Gastroesophageal sphincter (tissue), 4 donors: ENCODE measurements around the gene RPS6KB2. TPM values are rescaled to one million over a fixed set of nuclear protein-coding genes. Genes with fewer than 3 reads are reported as not detected.

ENCODE experiments used
- ATAC-seq: fragments of 150-250 bp; one replicate; pipeline ENCODE4 v1.9.1; 2016; ENCODE audit warnings: mild to moderate bottlenecking, moderate library complexity
- H3K27ac ChIP-seq, 4 donors: fragments of 200-600 bp; sonication (generic) in 3 of 4; 1 replicate in 3 of 4; 2 replicates in 1 of 4; pipeline ENCODE4 v1.5.1; 2016 to 2019
- H3K27me3 ChIP-seq: fragments of 200-600 bp; sonication (generic); one replicate; pipeline ENCODE4 v1.5.1; 2019
- H3K36me3 ChIP-seq, 2 donors: fragments of 200-600 bp; sonication (generic); one replicate each; pipeline ENCODE4 v1.5.1; 2019; ENCODE audit warnings: control low read depth in 1 of 2
- H3K4me1 ChIP-seq, 3 donors: fragments of 200-600 bp; sonication (generic); 1 replicate in 2 of 3; 2 replicates in 1 of 3; pipeline ENCODE4 v1.5.1; 2016 to 2019; ENCODE audit warnings: control low read depth in 2 of 3
- H3K4me3 ChIP-seq, 2 donors: fragments of 200-600 bp; sonication (generic); one replicate each; pipeline ENCODE4 v1.5.1; 2019; ENCODE audit warnings: mild to moderate bottlenecking in 1 of 2, moderate library complexity in 1 of 2
- H3K9me3 ChIP-seq, 3 donors: fragments of 200-600 bp; sonication (generic); one replicate each; pipeline ENCODE4 v1.5.1; 2017 to 2019; ENCODE audit warnings: control low read depth in 2 of 3
- EP300 ChIP-seq: sonication (generic); formaldehyde crosslinking; IDR thresholded peaks from one replicate; pipeline ENCODE4 v1.6.1; 2017; ENCODE audit warnings: antibody characterized with exemption, mild to moderate bottlenecking
- POLR2A ChIP-seq, 2 donors: fragments of 450-650 bp; IDR thresholded peaks; one replicate each; pipeline ENCODE4 v1.6.1; 2017; ENCODE audit warnings: antibody characterized with exemption in 2 of 2, mild to moderate bottlenecking in 2 of 2, moderate library complexity in 1 of 2
- POLR2AphosphoS5 ChIP-seq: sonication (generic); formaldehyde crosslinking; IDR thresholded peaks from one replicate; pipeline ENCODE4 v1.6.1; 2017; ENCODE audit warnings: antibody characterized with exemption
- WGBS, 2 donors: methylation state at CpG; one replicate each; pipeline ENCODE4 v1.1.5; 2018; ENCODE audit warnings: low coverage in 1 of 2; 5-methylcytosine and 5-hydroxymethylcytosine counted together
- total RNA-seq, 4 donors: library from RNA; depleted of rRNA; stranded (reverse); fragments of >200 nt; gene quantifications; one replicate each; pipeline ENCODE4 v1.1.0, GENCODE V29; 2016
- TF ChIP-seq, protein P1 (sequence below), 4 experiments: fragments of 200-600 bp in 2 of 4; fragments of 450-650 bp in 2 of 4; sonication (generic) in 1 of 4; IDR thresholded peaks; one replicate each; pipeline ENCODE4 v1.5.1; 2017 to 2019; ENCODE audit warnings: antibody characterized with exemption in 4 of 4, mild to moderate bottlenecking in 2 of 4, moderate library complexity in 2 of 4

The RPS6KB2 gene
- total RNA-seq, 4 donors from 2014 or later = 35.8 to 49.7 (median 45.6) TPM

DNA sequence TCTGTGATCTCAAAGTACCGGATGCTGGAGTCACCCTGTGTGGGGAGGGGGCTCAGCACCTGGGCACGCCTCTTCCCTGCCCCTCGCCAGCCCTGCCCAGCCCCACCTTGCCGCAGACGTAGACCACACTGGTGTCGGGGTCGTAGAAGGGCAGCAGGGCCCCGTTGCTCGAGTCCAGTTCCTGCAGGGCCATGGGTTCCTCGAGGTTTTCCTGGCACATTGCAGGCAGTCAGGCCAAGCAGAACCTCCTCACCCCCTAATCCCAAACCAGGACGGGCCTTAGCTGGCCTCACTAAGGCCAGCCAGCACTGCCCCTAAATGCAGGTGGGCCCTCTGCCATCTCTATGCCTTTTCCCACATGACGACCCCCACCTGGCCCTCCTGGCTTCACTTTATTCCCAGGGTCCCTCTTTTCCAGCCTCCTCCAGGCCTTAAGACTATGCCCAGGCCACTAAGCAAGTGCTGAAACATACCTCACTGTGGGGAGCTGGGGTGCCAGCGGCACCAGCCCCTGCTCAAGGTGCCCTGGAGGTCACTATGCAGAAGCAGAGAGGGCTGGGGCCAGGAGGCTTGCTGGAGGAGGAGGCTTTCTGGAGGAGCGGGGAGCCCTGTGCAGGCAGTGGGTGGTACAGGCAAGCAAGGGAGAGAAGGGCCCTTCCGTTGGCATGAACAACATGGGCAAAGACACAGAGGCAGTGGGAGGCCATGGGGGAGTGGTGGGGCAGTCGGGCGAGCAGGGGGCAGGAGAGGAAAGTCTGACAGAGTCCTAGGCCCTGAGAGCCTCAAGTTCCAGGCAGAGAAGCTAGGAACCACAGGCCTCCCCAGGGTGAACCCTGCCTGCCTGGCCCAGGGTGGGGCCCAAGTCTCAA, 12.2 kb downstream of the RPS6KB2 start:
- no peak overlapping the region for H3K4me3 ChIP-seq
- 70 to 72% methylated on average over 2 to 4 of the region's 17 CpGs for WGBS, 2 donors
- H3K27ac ChIP-seq = peak overlapping the region in 3 of 4 donors; percentile 50 to 66 (median 60)
- TF ChIP-seq, protein P1, sequence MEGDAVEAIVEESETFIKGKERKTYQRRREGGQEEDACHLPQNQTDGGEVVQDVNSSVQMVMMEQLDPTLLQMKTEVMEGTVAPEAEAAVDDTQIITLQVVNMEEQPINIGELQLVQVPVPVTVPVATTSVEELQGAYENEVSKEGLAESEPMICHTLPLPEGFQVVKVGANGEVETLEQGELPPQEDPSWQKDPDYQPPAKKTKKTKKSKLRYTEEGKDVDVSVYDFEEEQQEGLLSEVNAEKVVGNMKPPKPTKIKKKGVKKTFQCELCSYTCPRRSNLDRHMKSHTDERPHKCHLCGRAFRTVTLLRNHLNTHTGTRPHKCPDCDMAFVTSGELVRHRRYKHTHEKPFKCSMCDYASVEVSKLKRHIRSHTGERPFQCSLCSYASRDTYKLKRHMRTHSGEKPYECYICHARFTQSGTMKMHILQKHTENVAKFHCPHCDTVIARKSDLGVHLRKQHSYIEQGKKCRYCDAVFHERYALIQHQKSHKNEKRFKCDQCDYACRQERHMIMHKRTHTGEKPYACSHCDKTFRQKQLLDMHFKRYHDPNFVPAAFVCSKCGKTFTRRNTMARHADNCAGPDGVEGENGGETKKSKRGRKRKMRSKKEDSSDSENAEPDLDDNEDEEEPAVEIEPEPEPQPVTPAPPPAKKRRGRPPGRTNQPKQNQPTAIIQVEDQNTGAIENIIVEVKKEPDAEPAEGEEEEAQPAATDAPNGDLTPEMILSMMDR (IDR thresholded peaks at IDR 0.05) = no peak
- TF ChIP-seq POLR2AphosphoS5 (no peak), EP300 (no peak), POLR2A (IDR thresholded peaks at IDR 0.05) (no peak)
- no peaks in the 10 kb centered on the region for H3K9me3 ChIP-seq
- ATAC-seq = no peak
- H3K4me1 ChIP-seq = peaks cover 0 to 75% (median 15%) of the 10 kb centered on the region in 3 donors
- H3K27me3 ChIP-seq = no peaks in the 10 kb centered on the region
- peaks cover 0 to 63% of the 10 kb centered on the region in 2 donors for H3K36me3 ChIP-seq

GRCh38 chr11:67441098-67441563, 12.8 kb downstream of the RPS6KB2 start:
- Histone ChIP-seq H3K4me1 (peaks cover 0 to 68% (median 15%) of the 10 kb centered on the region in 3 donors), H3K4me3 (no peak overlapping the region), H3K27ac (peak overlapping the region in 3 of 4 donors; percentile 50 to 66 (median 60)), H3K36me3 (peaks cover 0 to 57% of the 10 kb centered on the region in 2 donors), H3K9me3 (no peaks in the 10 kb centered on the region), H3K27me3 (no peaks in the 10 kb centered on the region)
- WGBS, 2 donors = 77% methylated on average over 3 of the region's 21 CpGs; no CpG with 5 or more reads in 1 of the 2 donors
- no peak for ATAC-seq
- TF ChIP-seq POLR2A (IDR thresholded peaks at IDR 0.05) (no peak), POLR2AphosphoS5 (no peak), EP300 (no peak)
- TF ChIP-seq, protein P1 (IDR thresholded peaks at IDR 0.05) = no peak

DNA sequence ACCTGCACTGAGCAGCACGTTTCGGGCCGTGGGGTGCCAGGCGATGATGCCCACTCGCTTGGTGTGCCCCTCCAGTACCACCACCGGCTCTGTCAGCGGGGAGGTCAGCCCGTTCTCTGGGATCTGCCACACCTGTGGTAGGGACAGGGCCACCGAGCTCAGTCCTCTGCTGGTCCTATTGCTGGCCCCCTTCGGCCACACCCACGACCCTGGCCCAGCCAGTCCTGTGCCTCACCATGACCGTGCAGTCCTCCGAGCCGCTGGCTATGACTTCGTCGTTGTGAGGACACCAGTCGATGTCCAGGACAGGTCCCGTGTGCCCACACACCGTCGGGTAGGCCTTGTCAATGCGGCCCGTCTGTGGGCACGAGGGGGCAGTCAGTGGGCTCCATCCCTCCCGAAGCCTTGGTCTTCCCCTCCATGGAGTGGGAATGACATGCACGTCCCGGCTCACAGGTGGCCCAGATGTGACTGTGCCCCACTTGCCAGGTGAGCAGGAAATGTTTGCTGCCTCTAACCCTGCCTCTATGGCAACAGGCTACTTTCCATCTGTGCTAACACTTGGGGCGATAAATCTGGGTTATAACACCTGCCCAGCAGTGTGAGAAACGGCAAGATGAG, 13.5 kb downstream of the RPS6KB2 start:
- Histone ChIP-seq H3K27me3 (no peaks in the 10 kb centered on the region), H3K9me3 (no peaks in the 10 kb centered on the region), H3K27ac (peak overlapping the region in 3 of 4 donors; percentile 96 to 99 (median 96)), H3K4me3 (no peak overlapping the region), H3K4me1 (peaks cover 0 to 62% (median 15%) of the 10 kb centered on the region in 3 donors), H3K36me3 (peaks cover 0 to 54% of the 10 kb centered on the region in 2 donors)
- TF ChIP-seq EP300 (no peak), POLR2A (IDR thresholded peaks at IDR 0.05) (no peak), POLR2AphosphoS5 (no peak)
- TF ChIP-seq, protein P1 (IDR thresholded peaks at IDR 0.05) = no peak
- ATAC-seq = no peak
- WGBS, 2 donors = no CpG with 5 or more reads among the region's 28 CpGs

- H3K9me3 ChIP-seq = no peaks in the 10 kb centered on the region
- peak overlapping the region; percentile 75 to 92 for H3K4me3 ChIP-seq
- TF ChIP-seq EP300 = no peak
- no peak for TF ChIP-seq POLR2AphosphoS5
- TF ChIP-seq, protein P1 (IDR thresholded peaks at IDR 0.05) = no peak
- no peak for TF ChIP-seq POLR2A (IDR thresholded peaks at IDR 0.05)
- WGBS, 2 donors = 10% methylated on average over 2 of the region's 45 CpGs; no CpG with 5 or more reads in 1 of the 2 donors
- peaks cover 0 to 55% (median 15%) of the 10 kb centered on the region in 3 donors for H3K4me1 ChIP-seq
- peak overlapping the region; percentile 82 to 99 (median 96) for H3K27ac ChIP-seq
- H3K27me3 ChIP-seq = no peaks in the 10 kb centered on the region
- peak; percentile 16 for ATAC-seq
- peaks cover 0 to 46% of the 10 kb centered on the region in 2 donors for H3K36me3 ChIP-seq
Measured at GRCh38 chr11:67442504-67443404, 14.5 kb downstream of the RPS6KB2 start.
